ENCODE measurements around the gene SAMD1. TPM values are rescaled to one million over a fixed set of nuclear protein-coding genes. Genes with fewer than 3 reads are reported as not detected.

SAMD1 gene
- total and polyA plus RNA-seq, 9 of the 15 experiments (the other 6 are each of a cell fraction or from before 2014, with no cell fraction given): 2.9 to 96.0 (median 43.5) TPM

- TF ChIP-seq ZBTB34 (CRISPR knock-in tag; IDR thresholded peaks at IDR 0.05) (no peak), ZMIZ1 (IDR thresholded peaks at IDR 0.05; ENCODE audit: low read depth in 2 of 2, low read length in 2 of 2) (no peak), LCOR (CRISPR knock-in tag; IDR thresholded peaks at IDR 0.05) (0 out of 2 replicates have a peak, but pooled peaks have one; percentile 18), ASH1L (IDR thresholded peaks at IDR 0.05; ENCODE audit: borderline replicate concordance, low read depth, partially characterized antibody) (no peak), KAT8 (IDR thresholded peaks at IDR 0.05; ENCODE audit: low read depth) (no peak), ZNF785 (CRISPR knock-in tag; IDR thresholded peaks at IDR 0.05) (no peak), TEAD1 (CRISPR knock-in tag; IDR thresholded peaks at IDR 0.05) (no peak), ZBTB2 (IDR thresholded peaks at IDR 0.05) (peak; percentile 49; the same call in 1 of the 2 replicates), CTCFL (IDR thresholded peaks at IDR 0.05; ENCODE audit: borderline replicate concordance, insufficient read depth, low read depth, low read length, poor library complexity, severe bottlenecking) (no peak), FOXJ3 (CRISPR knock-in tag; IDR thresholded peaks at IDR 0.05) (no peak), FOXM1 (IDR thresholded peaks at IDR 0.05; ENCODE audit: low read depth) (no peak), FOXM1 (CRISPR knock-in tag; IDR thresholded peaks at IDR 0.05; ENCODE audit: low read depth) (no peak), RBM34 (IDR thresholded peaks at IDR 0.05; ENCODE audit: borderline replicate concordance, insufficient read depth, low read length) (no peak), MCM2 (IDR thresholded peaks at IDR 0.05; ENCODE audit: low read depth) (no peak), TSC22D4 (tag; IDR thresholded peaks at IDR 0.05) (no peak), CREBBP (IDR thresholded peaks at IDR 0.05; ENCODE audit: low read depth, low read length) (no peak), HNRNPLL (IDR thresholded peaks at IDR 0.05; ENCODE audit: low read depth, low read length, poor library complexity, severe bottlenecking) (peak; percentile 85), ARHGAP35 (IDR thresholded peaks at IDR 0.05; ENCODE audit: partially characterized antibody) (no peak), MTA1 (IDR thresholded peaks at IDR 0.05; ENCODE audit: borderline replicate concordance) (no peak; the same call in 1 of the 2 replicates)
These were observed 16.4 kb downstream of the SAMD1 start (continued) for GRCh38 chr19:14073925-14074838.
